Endothelial cell of umbilical vein (primary cell): ENCODE data around the gene RPS27.
"Not testable (repeated sequence)": the region's sequence is repeated elsewhere in the genome, so short reads cannot be mapped to it uniquely, and the experiment has no call there.

Experiments used
- POLR2A ChIP-seq: IDR thresholded peaks from 2 replicates; pipeline ENCODE4 v1.6.1; 2012; ENCODE audit warnings: low read depth, mild to moderate bottlenecking, control low read depth, low read length
- POLR2AphosphoS5 ChIP-seq: IDR thresholded peaks from 2 replicates; pipeline ENCODE4 v1.6.1; 2012; ENCODE audit warnings: low read depth, mild to moderate bottlenecking, control low read depth, low read length, moderate library complexity; ENCODE audit not compliant: insufficient read depth
- TF ChIP-seq, protein P1 (sequence below): IDR thresholded peaks from 2 replicates; pipeline ENCODE4 v1.6.1; 2011; ENCODE audit not compliant: insufficient read depth, insufficient read length
- TF ChIP-seq, protein P2 (sequence below), 2 donors: IDR thresholded peaks; 1 replicate in 1 of 2; 2 replicates in 1 of 2; pipeline ENCODE4 v1.5.1; 2011; ENCODE audit warnings: low read length in 2 of 2, mild to moderate bottlenecking in 2 of 2, moderate library complexity in 2 of 2, control low read depth in 1 of 2, inconsistent platforms in 1 of 2, low read depth in 1 of 2; ENCODE audit not compliant: insufficient read depth in 1 of 2; ENCODE audit errors: extremely low read depth in 1 of 2

DNA sequence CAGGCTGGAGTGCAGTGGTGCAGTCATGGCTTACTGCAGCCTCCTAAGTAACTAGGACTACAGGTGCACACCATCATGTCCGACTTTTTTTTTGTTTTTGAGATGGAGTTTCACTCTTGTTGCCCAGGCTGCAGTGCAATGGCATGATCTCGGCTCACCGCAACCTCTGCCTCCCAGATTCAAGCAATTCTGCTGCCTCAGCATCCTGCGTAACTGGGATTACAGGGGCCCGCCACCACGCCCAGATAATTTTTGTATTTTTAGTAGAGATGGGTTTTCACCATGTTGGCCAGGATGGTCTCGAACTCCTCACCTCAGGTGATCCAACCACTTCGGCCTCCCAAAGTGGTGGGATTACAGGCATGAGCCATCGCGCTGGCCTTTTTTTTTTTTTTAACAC is 6.3 kb downstream of the RPS27 start:
- TF ChIP-seq, protein P1, sequence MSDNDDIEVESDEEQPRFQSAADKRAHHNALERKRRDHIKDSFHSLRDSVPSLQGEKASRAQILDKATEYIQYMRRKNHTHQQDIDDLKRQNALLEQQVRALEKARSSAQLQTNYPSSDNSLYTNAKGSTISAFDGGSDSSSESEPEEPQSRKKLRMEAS = not testable (repeated sequence)
- TF ChIP-seq, protein P2, sequence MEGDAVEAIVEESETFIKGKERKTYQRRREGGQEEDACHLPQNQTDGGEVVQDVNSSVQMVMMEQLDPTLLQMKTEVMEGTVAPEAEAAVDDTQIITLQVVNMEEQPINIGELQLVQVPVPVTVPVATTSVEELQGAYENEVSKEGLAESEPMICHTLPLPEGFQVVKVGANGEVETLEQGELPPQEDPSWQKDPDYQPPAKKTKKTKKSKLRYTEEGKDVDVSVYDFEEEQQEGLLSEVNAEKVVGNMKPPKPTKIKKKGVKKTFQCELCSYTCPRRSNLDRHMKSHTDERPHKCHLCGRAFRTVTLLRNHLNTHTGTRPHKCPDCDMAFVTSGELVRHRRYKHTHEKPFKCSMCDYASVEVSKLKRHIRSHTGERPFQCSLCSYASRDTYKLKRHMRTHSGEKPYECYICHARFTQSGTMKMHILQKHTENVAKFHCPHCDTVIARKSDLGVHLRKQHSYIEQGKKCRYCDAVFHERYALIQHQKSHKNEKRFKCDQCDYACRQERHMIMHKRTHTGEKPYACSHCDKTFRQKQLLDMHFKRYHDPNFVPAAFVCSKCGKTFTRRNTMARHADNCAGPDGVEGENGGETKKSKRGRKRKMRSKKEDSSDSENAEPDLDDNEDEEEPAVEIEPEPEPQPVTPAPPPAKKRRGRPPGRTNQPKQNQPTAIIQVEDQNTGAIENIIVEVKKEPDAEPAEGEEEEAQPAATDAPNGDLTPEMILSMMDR (IDR thresholded peaks at IDR 0.05; ENCODE audit: extremely low read depth in 1 of 2, insufficient read depth in 1 of 2, low read depth in 1 of 2, low read length in 2 of 2) = not testable (repeated sequence)
- not testable (repeated sequence) for TF ChIP-seq POLR2AphosphoS5, POLR2A
